Measurements from ENCODE around the gene HNRNPH1.

HNRNPH1 gene

DNA sequence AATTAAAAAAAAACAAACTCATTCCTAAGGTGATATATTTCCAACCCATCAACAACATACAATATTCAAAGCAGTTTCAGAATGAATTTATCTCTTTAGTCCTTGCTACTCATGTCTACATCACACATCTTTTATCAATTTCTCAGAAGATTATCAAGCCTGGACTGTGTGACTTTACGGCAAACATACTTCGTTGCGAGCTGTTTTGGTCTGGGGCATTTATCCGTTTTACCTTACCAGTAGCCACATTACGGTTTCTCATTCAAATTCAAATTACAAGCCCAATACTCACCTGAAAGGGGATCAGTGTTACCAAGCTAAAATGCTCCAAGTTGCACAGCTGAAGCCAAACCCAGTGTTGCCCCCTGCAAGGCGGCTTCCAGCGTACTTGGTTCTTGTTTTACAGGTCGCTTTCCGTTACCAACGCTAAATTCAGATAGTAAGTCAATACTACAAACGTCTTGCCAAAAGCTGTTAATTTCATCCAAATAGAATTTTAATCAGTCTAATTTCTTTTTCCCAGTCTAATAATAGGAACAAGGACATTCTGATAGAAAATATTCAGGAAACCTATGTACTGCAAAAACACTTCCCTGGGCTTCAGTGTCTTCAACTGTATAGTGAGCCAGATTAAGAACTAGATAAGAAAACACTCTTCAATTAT is 1.8 kb downstream of the HNRNPH1 start:
- no peak for ATAC-seq

DNA sequence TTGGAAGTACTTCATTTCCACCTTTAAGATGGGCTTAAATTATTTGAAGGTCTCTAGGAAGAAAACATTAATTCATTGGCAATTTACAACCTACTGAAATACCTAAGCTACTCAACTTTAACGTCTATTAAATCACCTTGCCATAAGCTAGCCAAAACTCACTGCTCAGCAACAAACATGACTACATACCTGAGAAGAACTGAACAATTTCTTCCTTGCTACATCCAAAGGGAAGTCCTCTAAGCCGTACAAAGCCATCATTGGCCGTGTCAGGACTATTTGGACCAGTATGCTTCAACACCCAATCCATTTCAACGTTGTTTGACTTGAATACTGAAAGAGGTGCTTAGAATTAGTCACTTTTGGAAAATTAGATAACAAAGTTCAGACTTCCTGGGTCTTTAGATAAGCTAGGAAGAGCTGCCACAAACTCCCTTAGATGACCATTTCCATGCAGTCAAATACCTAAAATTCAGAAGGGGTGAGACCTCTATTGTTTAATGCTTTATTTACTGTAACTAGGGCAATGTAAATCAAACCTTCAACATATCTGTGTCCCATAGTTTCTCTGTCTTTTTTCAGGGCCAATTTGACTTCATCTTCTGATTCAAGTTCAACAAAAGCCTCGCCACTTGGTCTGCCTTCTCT is 2.6 kb downstream of the HNRNPH1 start:
- no peak for ATAC-seq

- no peak for ATAC-seq
Observed at GRCh38 chr5:179620293-179620692, 3.2 kb downstream of the HNRNPH1 start.

DNA sequence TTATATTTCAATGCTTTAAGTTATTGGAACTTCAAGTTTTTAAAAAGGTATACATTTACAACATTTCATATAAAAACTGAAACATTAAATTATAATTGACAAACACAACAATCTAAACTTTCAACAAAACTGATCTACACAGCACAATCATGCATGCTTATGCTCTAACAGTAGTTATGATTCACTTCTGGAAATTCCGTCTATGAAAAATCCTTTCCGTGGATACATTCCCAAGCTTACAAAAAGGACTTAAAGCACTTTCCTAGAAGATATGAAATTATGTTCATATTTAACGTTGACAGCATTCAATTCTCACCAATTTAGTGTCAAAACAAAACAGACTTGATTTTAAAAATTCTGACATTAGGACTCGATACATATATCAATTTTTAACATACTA is 3.7 kb downstream of the HNRNPH1 start:
- ATAC-seq: no peak

DNA sequence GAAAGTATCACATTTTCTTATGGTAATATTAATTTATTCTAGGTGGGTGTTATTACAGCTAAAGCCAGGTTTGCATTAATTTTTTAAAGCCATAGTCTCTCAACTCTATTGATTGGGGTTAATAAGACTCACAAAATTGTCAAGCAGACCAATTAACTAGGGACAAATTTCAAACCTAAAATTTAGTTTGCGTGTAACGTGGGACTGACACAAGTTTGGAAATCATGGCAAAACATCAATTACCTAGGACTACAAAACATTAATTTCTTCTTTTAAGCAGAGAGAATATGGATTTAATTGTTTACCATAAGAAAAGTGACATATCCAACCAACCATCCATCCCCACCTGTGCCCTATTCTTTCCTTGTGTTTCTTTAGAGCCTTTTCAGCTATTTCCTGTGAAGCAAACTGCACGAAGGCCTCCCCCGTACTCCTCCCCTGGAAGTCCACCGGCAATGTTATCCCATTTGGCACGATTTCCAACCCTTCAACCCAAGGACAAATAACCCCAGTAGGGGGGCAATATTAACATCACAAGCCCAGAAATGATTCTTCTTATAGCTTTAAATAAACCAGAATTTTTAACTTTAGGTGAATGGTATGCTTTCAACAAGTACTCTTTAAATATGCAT is 4.4 kb downstream of the HNRNPH1 start:
- ATAC-seq: no peak

DNA sequence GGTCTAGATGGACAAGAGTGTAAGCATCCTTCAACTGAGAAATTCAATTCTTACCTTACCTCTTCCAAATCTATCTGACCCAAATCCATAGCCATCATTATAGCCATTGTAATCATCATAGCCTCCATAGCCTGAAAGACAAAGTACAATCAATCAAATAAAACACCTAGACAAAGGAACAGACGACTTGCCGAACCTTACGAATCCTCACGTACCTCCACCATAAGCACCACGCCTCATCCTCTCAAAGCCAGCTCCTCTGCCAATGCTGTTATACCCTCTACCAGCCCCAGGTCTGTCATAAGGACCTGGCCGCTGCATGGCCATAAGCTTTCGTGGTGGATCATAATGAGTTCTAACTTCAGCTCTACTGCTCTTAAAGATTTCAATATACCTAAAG is 5.5 kb downstream of the HNRNPH1 start:
- ATAC-seq: no peak

DNA sequence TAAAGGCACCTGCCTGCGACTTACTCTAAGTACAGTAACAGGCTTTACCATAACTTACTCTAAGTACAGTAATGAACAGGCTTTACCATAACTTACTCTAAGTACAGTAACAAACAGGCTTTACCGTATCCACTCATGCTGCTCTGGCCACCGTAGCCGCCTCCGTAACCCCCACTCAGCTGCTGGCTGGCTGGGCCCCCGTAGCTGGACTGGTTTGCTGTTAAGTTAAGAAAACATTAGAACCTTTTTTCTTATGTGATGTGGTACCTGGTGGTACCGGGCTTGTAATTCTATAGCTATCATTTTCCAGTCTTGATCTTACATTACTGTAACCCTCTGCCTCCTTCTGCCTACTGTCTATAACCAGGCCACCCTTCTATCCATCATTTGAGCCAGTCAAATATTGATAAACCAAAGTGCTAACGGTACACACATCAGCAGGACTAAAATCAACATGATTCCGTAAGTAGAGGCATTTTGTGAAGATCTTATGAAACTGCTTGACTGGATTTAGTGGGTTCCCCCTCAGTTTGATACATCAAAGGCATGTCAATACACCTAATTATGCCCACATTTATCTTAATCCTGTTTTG is 7.4 kb downstream of the HNRNPH1 start:
- no peak for ATAC-seq

DNA sequence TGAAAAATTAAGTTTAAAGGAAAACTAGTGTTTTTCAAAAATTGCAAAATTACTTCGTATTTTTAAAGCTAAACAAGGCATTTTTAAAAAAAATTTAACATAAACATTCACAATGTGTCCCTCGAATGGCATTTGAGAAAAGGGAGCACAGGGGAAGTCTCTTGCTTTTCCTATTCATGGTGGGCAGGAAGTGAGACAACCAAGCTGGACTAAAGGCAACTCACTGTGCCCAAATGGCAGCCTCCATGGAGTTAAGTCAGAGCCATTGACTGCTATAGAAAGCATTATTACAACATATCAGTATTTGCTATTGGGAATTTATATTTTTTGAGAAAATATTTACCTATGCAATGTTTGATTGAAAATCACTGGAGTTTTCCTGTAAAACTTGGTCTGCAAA is 8.3 kb downstream of the HNRNPH1 start:
- no peak for ATAC-seq

DNA sequence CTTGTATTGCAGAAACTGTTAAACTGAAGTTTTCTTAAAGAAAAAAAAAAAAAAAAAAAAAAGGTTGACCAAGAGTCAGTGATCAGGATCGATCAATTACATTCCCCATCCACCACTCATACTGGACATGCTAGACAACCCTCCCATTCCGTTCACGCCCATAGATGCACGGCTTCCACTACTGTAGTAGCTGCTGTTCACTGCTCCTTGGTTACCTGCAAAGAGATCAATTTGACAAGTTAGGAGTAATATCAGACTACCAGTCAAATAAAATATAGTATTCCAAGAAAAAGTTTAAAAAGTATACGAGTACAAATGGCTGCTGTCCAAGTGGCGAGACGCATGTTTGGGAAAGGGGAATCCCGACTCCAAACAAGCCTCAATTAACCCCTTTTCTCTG is 8.7 kb downstream of the HNRNPH1 start:
- no peak for ATAC-seq

DNA sequence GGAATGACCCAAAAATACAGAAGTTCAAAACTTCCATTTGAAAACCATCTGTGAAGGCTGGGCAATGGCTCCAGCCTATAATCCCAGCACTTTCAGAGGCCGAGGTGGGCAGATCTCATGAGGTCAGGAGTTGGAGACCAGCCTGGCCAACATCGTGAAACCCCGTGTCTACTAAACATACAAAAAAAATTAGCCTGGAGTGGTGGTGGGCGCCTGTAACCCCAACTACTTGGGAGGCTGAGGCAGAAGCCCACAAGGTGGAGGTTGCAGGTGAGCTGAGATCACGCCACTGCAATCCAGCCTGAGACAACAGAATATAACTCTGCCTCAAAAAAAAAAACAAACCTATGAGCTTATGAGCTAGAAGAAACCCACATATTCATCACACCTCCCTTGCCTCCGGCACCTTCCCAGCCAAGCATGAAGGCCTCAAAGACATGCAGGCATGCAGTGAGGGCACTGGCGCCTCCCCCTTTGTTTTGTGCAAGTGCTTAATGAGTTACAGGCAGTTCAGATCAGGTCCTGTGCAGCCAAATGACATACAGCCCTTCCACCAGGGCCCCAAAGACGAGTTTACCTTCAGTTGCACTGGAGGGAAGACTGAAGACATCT is 9.9 kb downstream of the HNRNPH1 start:
- ATAC-seq: no peak

GRCh38 chr5:179612577-179613459 is 10.7 kb downstream of the HNRNPH1 start:
- ATAC-seq: no peak

DNA sequence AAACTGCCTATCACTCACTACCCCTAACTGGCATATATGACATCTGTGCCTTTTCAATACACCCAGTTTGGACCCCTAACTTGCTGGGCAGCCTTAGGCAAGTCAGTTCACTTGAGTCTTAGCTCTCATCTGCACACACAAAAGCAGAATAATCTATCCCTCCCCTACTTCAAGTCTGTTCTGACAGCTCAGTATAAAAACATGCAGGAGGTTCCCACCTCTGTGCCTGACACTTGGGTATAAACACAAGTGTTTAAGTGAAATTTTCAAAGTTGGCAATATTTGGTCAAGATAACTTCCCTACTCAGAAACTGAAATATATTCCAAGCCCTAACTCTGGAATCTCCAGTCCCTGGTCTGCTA is 12.6 kb downstream of the HNRNPH1 start:
- no peak for ATAC-seq

DNA sequence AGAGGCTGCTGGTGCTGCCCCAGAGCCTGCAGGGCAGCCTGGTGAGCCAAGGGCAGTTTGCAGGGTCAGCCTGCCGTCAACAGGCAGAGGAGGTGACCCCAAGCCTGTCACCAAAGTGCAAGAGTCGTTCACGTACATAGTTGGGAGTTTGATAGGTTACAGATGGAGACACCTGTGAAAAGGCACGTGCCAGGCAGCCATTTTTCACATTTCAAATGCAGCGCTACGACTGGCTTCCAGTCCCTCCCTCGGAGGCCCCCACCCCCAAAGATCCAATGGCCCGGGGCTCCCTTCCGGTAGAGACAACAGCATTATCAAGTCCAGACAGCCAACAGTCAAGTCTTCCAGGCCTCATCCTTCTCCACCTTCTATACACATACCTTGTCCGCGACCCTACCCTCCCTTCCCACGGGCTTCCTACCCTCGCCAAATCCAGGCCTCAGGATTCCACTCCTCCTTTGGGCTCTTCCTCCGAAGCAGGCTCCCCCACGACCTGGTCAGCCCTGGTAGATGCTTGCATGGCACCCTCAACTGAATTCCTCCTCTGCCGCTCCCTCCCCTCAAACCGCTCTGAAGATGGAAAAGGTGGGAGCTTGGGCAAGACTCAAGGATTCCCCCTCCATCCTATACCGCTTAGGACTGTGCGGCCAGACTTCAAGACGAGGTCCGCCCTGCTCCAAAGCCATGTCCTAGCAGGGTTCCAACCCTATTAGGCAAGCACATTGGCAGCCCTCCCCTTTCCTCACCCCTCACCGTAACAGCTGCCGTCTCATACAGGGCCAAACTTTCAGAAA is 13.2 kb downstream of the HNRNPH1 start:
- ATAC-seq: no peak

DNA sequence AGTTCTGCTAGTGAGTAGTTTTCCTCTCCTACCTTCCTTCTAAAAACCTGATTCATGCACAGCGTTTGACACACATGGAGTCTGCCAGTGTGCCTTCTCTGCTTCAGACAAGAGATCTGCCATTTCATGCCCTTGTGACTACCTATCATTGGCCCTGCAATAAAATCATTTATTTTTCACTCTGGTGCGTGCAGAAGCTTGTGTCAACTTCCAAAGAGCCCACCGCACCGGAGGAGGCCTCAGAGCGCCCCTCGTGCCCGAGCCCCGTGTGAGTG is 13.7 kb downstream of the HNRNPH1 start:
- ATAC-seq: no peak

GRCh38 chr5:179608131-179608581 is 15.3 kb downstream of the HNRNPH1 start:
- ATAC-seq: peak in 1 of 2 donors; percentile 15

DNA sequence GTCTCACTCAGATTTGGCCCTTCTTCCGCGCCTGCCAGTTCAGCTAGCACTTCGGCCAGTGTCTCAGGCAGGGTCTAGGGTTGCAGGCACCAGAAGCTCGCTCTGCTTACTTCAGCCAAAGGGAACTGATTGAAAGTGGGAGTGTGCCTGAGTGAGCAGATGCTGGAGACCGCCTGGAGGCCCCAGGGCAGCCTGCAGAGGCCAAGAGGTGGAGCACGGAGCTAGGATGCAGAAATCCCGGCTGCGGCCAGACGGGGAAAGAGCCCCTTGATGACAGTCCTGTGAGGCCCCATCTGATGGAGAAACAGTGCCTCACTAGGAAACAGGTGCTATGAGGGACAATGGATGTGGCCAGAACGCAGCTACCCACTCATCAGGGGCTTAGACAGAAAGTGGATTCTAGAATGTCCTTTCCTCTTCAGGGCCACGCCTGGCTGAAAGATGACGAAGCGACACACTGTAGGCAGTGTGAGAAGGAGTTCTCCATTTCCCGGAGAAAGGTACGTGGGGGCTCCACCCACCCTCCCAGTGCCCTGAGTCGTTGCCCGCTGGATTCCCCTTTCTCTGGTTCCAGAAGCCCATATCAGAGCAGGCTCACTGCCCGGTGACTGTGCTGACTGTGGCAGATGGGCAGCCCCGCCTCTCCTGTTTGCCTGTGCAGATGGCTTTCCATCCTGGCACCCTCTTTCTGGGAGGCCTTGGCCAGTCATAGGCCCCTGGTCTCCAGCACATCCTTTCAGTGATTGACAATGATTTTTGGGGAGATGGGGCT is 16.1 kb downstream of the HNRNPH1 start:
- no peak for ATAC-seq

GRCh38 chr5:179606910-179607159 is 16.6 kb downstream of the HNRNPH1 start:
- ATAC-seq: no peak

DNA sequence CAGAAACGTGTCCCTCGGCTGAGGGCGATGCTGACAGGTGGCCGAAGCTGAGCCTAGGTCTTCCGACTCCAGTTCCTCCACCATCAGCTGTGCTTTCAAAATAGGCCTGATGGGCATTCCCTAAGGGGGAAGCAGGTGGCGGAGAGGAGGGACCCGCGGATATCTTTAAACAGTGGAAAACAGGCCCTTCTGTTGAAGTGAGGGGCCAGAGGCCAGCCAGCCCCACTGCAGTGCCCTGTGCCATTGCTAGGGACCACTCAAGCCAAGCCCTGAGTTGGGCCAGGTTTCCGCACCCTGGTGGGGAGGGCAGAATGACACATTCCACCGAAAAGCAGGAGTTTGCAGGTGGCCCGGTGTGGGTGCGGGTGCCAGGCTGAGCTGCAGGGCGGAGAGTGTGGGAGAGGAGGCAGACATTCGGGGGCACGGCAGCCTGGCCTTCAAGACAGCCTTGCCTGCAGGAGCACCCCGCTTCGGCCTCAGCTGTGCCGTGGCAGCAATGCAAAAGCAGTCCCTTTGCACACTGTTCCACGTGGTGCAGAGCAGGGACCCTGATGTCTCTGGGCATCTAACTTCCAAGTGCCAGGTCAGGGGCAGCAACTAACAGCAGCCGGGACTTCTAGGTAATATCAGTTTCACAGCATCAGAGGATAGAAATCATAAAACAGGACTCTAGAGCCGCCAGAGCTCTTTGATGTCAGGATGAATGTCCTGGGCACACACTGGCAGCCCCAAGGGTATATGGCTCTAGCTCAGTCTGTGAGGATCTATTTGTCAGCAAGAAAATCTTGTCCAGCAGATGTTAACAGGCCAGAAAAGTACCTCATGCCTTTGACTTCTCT is 17.2 kb downstream of the HNRNPH1 start:
- no peak for ATAC-seq

DNA sequence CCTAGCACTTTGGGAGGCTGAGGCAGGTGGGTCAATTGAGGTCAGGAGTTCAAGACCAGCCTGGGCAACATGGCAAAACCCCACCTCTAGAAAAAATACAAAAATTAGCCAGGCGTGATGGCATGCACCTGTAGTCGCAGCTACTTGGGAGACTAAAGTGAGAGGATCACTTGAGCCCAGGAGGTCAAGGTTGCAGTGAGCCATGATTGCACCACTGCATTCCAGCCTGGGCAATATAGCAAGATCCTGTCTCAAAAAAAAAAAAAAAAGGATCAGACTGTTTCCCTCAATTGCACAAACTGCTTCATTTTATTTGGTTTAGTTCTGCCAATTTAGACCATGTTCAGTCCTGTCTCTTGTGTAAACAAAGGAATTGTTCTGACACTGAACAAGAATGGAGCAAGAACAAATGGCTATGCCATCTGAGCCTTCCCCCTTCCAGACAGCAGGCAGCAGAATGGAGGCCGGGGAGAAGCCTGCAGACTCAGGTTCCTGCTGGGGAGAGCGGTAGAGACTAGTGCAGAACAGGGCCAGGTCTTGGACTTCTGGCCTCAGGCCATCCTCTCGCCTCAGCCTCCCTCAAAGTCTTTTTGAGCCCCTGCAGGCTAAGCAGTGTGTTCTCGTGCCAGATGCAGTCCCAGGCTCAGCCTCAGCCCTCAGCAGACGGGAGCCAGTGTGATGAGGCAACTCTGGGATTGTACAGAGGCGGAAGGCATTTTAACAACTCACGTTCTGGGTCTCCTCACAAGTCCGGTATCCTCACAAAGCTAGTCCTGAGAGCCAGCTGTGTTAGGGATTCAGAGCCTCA is 18.2 kb downstream of the HNRNPH1 start:
- no peak for ATAC-seq

DNA sequence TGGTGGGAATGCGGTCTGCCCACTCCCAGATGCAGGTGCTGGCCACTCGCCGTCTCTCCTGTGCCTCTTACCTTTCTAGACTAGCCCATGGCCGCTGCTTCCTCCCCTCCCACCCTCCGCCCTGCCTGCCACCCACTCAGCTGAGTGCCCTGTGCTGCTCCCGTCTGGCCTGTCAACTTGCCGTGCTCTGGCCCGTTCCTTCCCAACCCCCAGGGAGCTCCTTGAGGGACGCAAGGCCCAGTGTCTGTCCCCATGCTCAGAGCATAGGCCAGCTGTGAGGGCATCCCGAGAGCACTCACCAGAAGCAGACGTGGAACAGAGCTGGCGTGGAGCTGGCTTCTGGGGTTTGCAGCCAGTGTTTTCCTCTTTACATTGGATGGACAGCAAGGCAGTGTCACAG is 20.2 kb downstream of the HNRNPH1 start:
- no peak for ATAC-seq

Measured in activated CD4-positive, CD25-positive, alpha-beta regulatory T cell treated with anti-CD3 and anti-CD28 coated beads, Interleukin-2, amount 50 U/mL, for 24 hours (primary cell).